Measurements from ENCODE around the gene SNN.
A peak's percentile ranks its signal among the peaks of the same experiment; 100 is the strongest.

DNA sequence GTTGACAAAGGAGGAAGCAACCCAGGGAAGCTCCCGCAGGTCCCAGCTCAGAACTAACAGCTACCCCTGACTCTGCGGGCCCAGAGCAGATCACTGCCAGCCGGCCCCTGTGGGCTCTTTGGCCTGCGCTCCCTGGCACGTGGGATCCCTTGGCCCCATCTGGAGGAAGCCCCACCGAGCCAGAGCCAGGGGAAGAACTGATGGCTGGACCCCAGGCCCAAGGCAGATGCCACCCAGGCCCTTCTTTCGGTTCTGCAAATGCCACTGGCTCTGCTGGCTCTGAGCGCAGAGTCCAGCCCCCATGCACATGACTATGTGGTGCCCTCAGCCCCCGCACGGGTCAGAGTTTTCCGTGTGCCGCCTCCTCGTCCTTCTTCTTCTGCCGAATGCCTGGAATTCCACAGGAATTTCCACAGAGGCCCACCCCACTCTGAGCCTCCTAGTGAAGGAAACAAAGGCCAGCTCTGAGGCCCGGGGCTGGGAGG lies 35.8 kb upstream of the SNN start:
- TF ChIP-seq, protein P1, sequence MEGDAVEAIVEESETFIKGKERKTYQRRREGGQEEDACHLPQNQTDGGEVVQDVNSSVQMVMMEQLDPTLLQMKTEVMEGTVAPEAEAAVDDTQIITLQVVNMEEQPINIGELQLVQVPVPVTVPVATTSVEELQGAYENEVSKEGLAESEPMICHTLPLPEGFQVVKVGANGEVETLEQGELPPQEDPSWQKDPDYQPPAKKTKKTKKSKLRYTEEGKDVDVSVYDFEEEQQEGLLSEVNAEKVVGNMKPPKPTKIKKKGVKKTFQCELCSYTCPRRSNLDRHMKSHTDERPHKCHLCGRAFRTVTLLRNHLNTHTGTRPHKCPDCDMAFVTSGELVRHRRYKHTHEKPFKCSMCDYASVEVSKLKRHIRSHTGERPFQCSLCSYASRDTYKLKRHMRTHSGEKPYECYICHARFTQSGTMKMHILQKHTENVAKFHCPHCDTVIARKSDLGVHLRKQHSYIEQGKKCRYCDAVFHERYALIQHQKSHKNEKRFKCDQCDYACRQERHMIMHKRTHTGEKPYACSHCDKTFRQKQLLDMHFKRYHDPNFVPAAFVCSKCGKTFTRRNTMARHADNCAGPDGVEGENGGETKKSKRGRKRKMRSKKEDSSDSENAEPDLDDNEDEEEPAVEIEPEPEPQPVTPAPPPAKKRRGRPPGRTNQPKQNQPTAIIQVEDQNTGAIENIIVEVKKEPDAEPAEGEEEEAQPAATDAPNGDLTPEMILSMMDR (IDR thresholded peaks at IDR 0.05): no peak
- peak; percentile 32 for TF ChIP-seq POLR2A (IDR thresholded peaks at IDR 0.05)
